SK-N-SH treated with all-trans-retinoic acid at 6 μM for 48 hours (cell line): Measurements from ENCODE around the gene MBOAT2.

ENCODE experiments used
- CSDC2 ChIP-seq: fragments of 250-450 bp; sonication (Bioruptor Pico); IDR thresholded peaks from 2 replicates; pipeline ENCODE4 v1.5.0; 2020; ENCODE audit warnings: mild to moderate bottlenecking, moderate library complexity
- RARB ChIP-seq: fragments of 250-450 bp; sonication (Bioruptor Pico); IDR thresholded peaks from 2 replicates; pipeline ENCODE4 v1.8.0; 2021; ENCODE audit warnings: mild to moderate bottlenecking, moderate library complexity
- SNAI2 ChIP-seq: fragments of 250-450 bp; sonication (Bioruptor Pico); IDR thresholded peaks from 2 replicates; pipeline ENCODE4 v1.5.0; 2020; ENCODE audit warnings: mild to moderate bottlenecking, moderate library complexity
- TCF4 ChIP-seq: fragments of 250-450 bp; sonication (Bioruptor Pico); IDR thresholded peaks from 2 replicates; pipeline ENCODE4 v1.8.0; 2021; ENCODE audit warnings: mild to moderate bottlenecking, moderate library complexity, borderline replicate concordance
- TOX ChIP-seq: fragments of 250-450 bp; sonication (Bioruptor Pico); IDR thresholded peaks from 2 replicates; pipeline ENCODE4 v1.8.0; 2021; ENCODE audit warnings: mild to moderate bottlenecking, moderate library complexity, borderline replicate concordance
- ZFP30 ChIP-seq: fragments of 450-650 bp; formaldehyde crosslinking; IDR thresholded peaks from 2 replicates; pipeline ENCODE4 v1.5.0; 2022; ENCODE audit warnings: mild to moderate bottlenecking, moderate library complexity

DNA sequence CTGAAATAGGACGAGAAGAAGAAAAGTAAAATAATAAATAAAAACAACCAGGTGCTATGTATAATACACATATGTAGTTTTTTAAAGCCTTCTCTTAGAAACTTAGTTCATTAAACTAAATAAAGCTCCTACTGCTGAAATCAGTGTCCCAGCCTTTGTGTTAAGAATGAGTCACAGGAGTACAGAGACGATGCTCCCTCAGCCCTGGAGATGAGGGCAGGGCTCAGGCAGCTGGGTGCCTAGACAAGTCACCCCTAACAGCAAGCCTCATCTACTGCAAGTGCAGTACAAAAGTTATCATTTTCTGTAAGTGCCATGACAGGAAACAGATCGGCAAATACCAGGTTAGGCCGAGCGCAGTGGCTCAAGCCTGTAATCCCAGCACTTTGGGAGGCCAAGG, 184.3 kb downstream of the MBOAT2 start:
- TF ChIP-seq ZFP30 (CRISPR knock-in tag) (no peak), RARB (CRISPR knock-in tag) (no peak), TOX (CRISPR knock-in tag) (no peak), CSDC2 (CRISPR knock-in tag) (no peak), TCF4 (no peak), SNAI2 (CRISPR knock-in tag) (no peak)
